ENCODE data around the gene BOLA1. TPM values are rescaled to one million over a fixed set of nuclear protein-coding genes. Genes with fewer than 3 reads are reported as not detected.

Gene BOLA1
- total RNA-seq = 24.9 and 29.4 TPM in 2 replicates

GRCh38 chr1:149899460-149900284, at the start of gene BOLA1:
TSS of gene BOLA1 (plus strand) at chr1:149899568. CDS start at chr1:149900060, 492 bp downstream.

GRCh38 chr1:149917571-149918144, 18.3 kb downstream of the BOLA1 start, which contains the start of gene SV2A:
TSS of gene SV2A (minus strand) at chr1:149917844. CDS start at chr1:149913840, 4,004 bp downstream.

GRCh38 chr1:149927563-149928400, 28.4 kb downstream of the BOLA1 start, which contains the start of gene SF3B4:
TSS of gene SF3B4 (minus strand) at chr1:149927803. CDS start at chr1:149927759, 44 bp downstream.

GRCh38 chr1:149936170-149936991, 37.0 kb downstream of the BOLA1 start, which contains the start of gene MTMR11:
TSS of gene MTMR11 (minus strand) at chr1:149936879. CDS start at chr1:149936647, 232 bp downstream.

Other genes with a start within 250 kb of the BOLA1 start
- gene FCGR1A, start 116.9 kb upstream of the BOLA1 start, total RNA-seq = not detected in 2 replicates
- 3.4 and 4.5 TPM in 2 replicates for gene SV2A, start 18.3 kb downstream of the BOLA1 start, total RNA-seq
- gene SF3B4, start 28.2 kb downstream of the BOLA1 start, total RNA-seq = 10.6 and 15.6 TPM in 2 replicates
- 9.3 and 10.2 TPM in 2 replicates for gene MTMR11, start 37.3 kb downstream of the BOLA1 start, total RNA-seq
- gene OTUD7B, start 111.2 kb downstream of the BOLA1 start, total RNA-seq = 6.5 and 9.5 TPM in 2 replicates
- 18.4 and 23.1 TPM in 2 replicates for gene VPS45, start 168.2 kb downstream of the BOLA1 start, total RNA-seq